ENCODE data around the gene LY6G6C. TPM values are rescaled to one million over a fixed set of nuclear protein-coding genes. Genes with fewer than 3 reads are reported as not detected.

Gene LY6G6C
- total and polyA plus RNA-seq, 2 of the 4 experiments (the other 2 are of a cell fraction), result not detected

GRCh38 chr6:31691564-31692108 lies 29.9 kb downstream of the LY6G6C start:
- Histone ChIP-seq H3K36me3 (ENCODE audit: control insufficient read depth, insufficient read depth, low read length) (peaks cover 75% of the 10 kb centered on the region), H4K20me1 (ENCODE audit: insufficient read depth, low read length) (no peaks in the 10 kb centered on the region), H2AK5ac (ENCODE audit: low read depth, low read length) (no peak overlapping the region), H3K18ac (ENCODE audit: low read depth, low read length) (no peak overlapping the region), H2AK9ac (replicated peaks; ENCODE audit: low read depth, low read length, poor library complexity) (peak overlapping the region; percentile 37), H3K14ac (replicated peaks; ENCODE audit: low read depth, low read length) (no peak overlapping the region), H3K9me3 (ENCODE audit: control insufficient read depth, insufficient read depth, low read length) (no peaks in the 10 kb centered on the region), H3K9me1 (ENCODE audit: insufficient read depth, low read length) (no peaks in the 10 kb centered on the region), H3K23ac (ENCODE audit: low read depth, low read length) (no peak overlapping the region), H2AFZ (replicated peaks; ENCODE audit: low read length, poor library complexity) (no peak overlapping the region), H3K27me3 (ENCODE audit: control insufficient read depth, insufficient read depth, low read length) (no peaks in the 10 kb centered on the region), H4K91ac (ENCODE audit: insufficient read depth, low read depth, low read length) (no peak overlapping the region), H4K8ac (ENCODE audit: low read depth in 2 of 2, low read length in 2 of 2) (no peak overlapping the region), H3K56ac (ENCODE audit: extremely low read depth, insufficient read depth, low read length) (no peak overlapping the region), H2BK20ac (ENCODE audit: low read depth, low read length) (no peak overlapping the region), H3K79me1 (ENCODE audit: low read depth in 1 of 2, low read length in 2 of 2) (peaks cover 4 to 8% of the 10 kb centered on the region in 2 experiments; a peak in 2 of 4 replicates), H2BK120ac (ENCODE audit: low read depth, low read length) (no peak overlapping the region), H3K4me1 (ENCODE audit: control insufficient read depth, insufficient read depth, low read length) (no peaks in the 10 kb centered on the region), H3K27ac (ENCODE audit: insufficient read depth, low read length) (no peak overlapping the region), H4K5ac (ENCODE audit: low read depth, low read length) (no peak overlapping the region), H2BK5ac (ENCODE audit: low read depth, low read length, poor library complexity, severe bottlenecking) (no peak overlapping the region), H3K4me3 (ENCODE audit: insufficient read depth, low read depth, low read length) (no peak overlapping the region), H3K4me2 (ENCODE audit: low read depth, low read length) (no peak overlapping the region), H3K9ac (ENCODE audit: low read depth, low read length) (no peak overlapping the region), H2BK15ac (ENCODE audit: low read depth, low read length) (no peak overlapping the region), H3K4ac (ENCODE audit: low read depth, low read length) (no peak overlapping the region)
- WGBS, 2 experiments (ENCODE audit: extremely low coverage in 2 of 2, insufficient read length in 1 of 2), result 100% methylated on average over 1 of the region's 12 CpGs; no CpG with 5 or more reads in 1 of the 2 experiments
- in situ Hi-C loops (cut with MboI; ENCODE audit: low sequenced_read_pairs), result no loop called here
- ATAC-seq (ENCODE audit: low read depth) (no peak), DNase-seq (no peak)
- dilution Hi-C loops (cut with HindIII; ENCODE audit: low sequenced_read_pairs, unreplicated experiment), result no loop called here
- POLR2A ChIA-PET (ENCODE audit: unreplicated experiment), result no interaction called here
- intact Hi-C loops (cut with micrococcal nuclease), result no loop called here
- TF ChIP-seq POLR2A (IDR thresholded peaks at IDR 0.05; ENCODE audit: low read depth, low read length) (no peak), CEBPB (IDR thresholded peaks at IDR 0.05; ENCODE audit: low read depth, low read length) (no peak), MAFK (IDR thresholded peaks at IDR 0.05; ENCODE audit: low read depth, low read length) (no peak), ELK1 (IDR thresholded peaks at IDR 0.05; ENCODE audit: borderline replicate concordance, low read depth, low read length) (no peak), MXI1 (IDR thresholded peaks at IDR 0.05; ENCODE audit: borderline replicate concordance, low read depth, low read length) (no peak)
- CTCF ChIA-PET, result no interaction called here
- no TSS peak for BruUV-seq (replicated peaks)
